GM19438 (cell line): ENCODE measurements around the gene TADA3.

Source experiments
- ATAC-seq: cut with Tn5 transposase; IDR thresholded peaks from one replicate; pipeline ENCODE4 v1.9.1; 2021; ENCODE audit warnings: low read depth; ENCODE audit not compliant: unreplicated experiment

The TADA3 gene, protein sequence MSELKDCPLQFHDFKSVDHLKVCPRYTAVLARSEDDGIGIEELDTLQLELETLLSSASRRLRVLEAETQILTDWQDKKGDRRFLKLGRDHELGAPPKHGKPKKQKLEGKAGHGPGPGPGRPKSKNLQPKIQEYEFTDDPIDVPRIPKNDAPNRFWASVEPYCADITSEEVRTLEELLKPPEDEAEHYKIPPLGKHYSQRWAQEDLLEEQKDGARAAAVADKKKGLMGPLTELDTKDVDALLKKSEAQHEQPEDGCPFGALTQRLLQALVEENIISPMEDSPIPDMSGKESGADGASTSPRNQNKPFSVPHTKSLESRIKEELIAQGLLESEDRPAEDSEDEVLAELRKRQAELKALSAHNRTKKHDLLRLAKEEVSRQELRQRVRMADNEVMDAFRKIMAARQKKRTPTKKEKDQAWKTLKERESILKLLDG

DNA sequence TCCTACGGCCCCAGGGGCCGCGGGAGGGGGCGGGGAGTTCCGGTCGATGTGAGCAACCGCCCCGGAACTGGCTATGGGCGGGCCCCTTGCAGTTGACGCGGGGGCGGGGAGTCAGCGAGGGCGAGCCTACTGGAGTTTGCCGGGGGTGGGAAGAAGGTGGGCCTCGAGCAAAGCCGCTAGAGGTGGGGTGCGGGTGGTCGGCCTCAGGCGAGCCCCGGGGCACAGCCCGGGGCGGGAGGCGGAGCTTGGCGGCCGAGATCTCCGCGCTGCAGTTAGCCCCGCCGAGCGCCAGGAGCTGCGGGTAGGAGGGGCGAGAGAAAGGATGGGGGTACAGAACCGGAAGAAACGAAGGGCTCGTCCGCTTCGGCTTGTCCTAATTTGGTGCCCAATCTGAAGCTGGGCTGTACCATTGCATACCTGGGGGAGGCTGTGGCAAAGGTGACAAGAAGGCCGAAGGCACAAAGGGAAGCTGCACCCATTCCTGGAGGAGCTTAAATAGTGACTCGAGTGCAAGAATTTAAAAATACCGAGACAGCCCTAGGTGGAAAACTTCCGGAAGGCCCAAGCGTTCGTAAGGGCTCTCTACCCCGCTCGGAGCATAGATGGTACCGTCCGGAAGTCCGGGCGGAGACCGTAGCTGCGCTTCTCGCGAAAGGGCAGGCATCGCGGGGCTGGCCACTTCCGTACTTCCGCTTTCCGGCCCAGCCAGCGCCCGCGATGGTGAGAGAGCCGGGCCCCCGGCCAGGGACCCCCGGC lies at the start of gene TADA3, which contains the start of gene ARPC4:
Gene TADA3 (minus strand): TSS at position 69 of the 756 bp plus-strand sequence. CDS start 1,007 bp downstream, outside the sequence.
Gene ARPC4 (plus strand): TSS at position 678 of the 756 bp plus-strand sequence. CDS start 40 bp downstream, at position 718.
- peak; percentile 82 for ATAC-seq

DNA sequence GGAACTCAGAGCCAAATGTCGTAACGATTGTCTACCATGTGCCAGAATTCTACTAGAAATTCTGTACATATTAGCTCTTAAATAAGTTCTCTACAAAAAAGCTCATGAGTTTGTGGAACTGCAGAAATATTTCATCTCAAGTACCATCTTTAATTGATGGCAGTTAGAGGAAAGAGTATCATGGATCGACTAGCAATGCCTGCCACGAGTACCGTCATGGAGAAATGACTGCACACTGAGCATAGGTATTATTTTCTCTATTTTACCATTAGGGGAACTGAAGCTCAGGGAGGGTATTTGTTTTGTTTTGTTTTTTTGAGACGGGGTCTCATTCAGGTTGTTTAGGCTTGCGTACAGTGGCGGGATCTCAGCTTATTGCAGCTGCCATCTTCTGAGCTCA lies 48.7 kb upstream of the TADA3 start:
- no peak for ATAC-seq

DNA sequence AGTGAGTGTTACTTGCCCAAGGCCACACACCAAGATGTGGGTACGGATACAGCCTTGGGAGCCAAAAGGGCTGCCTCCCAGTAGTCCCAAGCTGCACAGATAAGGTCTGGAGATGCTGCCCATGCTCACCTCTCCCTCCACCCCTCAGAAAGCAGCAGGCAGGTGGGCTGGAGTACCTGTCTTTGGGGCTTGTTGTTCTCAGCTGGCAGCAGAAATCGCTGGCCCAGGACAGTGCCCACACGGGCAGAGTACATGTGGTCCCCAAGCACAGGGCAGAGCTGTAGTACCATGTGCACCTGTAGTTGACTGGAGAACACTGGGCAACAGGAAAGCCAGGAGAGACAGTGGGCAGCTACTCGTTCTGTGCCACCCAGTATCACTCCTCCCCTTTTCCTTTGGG lies 46.6 kb upstream of the TADA3 start:
- ATAC-seq = no peak

DNA sequence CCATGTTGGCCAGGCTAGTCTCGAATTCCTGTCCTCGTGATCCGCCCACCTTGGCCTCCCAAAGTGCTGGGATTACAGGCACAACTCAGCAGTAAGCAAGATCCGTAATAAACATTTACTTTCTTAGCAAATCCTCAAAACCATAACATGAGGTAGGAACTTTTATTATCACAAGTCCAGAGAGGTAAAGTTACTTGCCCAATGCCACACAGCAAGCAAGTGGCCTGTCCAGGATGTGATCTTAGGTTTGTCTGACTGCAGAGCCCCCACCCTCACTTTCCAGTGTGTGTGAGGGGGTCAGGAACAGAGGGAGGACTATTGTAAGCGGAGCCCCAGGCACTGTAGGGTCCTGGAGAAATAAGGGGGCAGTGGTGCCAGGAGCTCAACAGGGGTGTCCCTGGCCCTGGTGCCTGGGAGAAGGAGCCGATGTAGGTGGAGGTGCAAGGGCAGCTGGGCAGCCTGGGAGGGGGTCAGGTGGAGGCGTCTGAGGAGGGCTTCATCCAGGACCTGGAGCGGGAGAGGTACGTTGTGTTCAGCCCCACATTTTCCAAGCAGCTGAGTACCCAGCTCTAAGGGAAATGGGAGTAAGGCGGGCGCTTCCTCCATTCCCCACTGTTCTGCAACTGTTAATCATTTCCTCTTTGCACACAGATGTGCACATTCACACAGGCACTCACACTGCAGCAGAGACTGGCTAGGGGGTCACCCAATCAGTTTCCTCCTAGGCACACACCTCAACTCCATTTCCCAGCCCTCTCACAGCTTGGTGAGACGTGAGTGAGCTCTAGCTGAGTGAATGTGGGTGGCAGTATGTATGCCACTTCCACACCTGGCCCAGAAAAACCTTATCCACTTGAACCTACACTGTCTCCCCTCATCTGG lies 45.7 kb upstream of the TADA3 start:
- ATAC-seq = no peak

DNA sequence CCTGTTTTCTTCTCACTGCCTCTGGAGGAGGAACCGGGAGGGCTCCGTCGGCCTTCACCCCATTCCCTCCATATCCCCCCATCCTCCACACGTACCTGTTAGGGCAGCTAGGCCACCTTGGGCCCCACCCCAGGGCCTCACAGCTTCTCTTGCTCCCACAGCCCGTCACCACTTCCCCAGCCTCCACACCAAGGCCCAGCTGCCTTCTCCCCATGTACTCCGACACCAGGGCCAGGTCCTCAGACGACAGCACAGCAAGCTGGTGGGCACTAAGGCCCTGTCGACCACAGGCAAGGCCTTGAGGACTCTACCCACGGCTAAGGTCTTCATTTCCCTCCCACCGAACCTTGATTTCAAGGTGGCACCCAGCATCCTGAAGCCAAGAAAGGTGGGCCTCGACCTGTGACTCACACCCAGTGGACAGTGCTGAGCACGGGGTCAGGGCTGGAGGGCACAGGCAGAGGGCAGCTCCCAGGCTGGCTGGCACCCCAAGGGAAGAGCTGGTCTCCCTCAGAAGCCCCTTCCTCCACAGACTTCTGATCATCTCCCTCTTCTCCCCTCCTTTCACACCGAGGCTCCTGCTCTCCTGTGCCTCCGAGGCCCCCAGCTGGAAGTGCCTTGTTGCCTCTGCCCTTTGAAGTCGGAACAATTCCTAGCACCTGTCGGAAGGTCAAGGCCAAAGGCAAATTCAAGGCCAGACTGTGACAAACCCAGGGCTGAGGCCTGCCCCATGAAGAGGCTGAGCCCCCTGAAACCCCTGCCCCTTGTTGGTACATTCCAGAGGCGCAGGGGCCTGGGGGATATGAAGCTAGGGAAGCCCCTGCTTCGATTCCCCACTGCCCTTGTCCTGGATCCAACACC lies 42.5 kb upstream of the TADA3 start:
- ATAC-seq = no peak

DNA sequence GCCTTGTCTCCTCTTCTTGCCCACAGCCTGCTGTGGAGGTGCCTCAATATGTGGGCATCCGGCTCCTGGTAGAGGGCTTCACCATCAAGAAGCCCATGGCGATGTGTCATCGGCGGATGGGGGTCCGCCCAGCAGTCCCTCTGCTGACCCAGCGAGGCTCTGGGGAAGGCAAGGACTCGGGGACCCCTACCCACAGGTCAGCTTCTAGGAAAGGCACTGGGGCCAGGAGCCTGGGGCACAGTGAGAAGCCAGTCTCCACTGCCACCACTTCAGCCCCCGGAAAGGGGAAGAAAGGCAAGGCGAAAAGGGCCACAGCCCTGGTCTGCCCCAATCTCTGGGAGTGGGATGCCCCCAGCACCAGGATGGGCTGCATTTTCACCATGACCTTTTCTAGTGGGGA lies 40.8 kb upstream of the TADA3 start:
- ATAC-seq = no peak

DNA sequence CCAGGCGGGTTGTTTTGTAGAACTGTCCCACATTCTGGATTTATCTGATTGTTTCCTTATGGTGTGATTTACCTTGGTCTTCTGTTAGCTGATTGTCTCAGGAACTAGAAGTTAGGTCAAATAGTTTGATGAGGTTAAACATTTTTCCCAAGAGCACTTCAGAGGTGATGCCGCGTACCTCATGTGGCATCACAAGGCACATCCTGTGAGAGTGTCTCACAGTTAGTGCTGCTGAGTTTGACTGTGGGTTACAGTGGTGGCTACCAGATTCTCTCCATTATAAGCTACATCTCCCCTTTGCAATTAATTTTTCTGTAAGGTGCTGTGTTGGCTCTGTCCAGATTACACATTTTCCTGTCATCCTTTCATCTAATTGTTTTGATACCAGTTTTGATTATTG lies 39.0 kb upstream of the TADA3 start:
- ATAC-seq = no peak

DNA sequence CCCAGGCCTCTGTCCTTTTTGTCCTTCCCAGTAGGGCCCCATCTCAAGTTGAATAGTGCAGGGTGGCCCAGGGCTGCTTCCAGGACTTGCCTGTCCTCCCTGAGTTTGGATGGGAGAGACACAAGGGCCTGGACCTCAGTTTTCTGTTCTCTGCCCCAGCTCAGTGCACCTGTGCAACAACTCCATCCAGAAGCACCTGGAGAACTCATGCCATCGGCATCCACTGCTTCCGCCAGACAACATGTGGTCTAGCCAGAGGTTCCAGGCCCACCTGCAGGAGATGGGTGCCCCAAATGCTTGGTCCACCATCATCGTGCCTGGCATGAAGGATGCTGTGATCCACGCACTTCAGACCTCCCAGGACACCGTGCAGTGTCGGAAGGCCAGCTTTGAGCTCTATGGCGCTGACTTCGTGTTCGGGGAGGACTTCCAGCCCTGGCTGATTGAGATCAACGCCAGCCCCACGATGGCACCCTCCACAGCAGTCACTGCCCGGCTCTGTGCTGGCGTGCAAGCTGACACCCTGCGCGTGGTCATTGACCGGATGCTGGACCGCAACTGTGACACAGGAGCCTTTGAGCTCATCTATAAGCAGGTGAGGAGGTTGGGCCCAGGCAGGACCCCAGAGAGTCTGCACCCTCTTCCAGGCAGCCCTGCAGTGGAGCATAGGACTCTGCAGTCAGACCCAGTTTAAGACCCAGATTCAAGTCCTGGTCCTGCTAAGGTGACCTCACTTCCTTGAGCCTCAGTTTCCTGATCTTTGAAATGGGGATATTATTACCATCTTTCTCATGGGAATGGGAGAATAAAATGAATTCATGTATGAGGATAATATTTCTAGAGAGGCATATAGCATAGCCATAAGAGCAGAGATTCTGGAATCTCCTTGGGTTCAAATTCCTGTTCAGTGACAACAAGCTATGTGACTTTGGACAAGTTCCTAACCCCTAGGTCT lies 36.8 kb upstream of the TADA3 start:
- ATAC-seq = no peak

DNA sequence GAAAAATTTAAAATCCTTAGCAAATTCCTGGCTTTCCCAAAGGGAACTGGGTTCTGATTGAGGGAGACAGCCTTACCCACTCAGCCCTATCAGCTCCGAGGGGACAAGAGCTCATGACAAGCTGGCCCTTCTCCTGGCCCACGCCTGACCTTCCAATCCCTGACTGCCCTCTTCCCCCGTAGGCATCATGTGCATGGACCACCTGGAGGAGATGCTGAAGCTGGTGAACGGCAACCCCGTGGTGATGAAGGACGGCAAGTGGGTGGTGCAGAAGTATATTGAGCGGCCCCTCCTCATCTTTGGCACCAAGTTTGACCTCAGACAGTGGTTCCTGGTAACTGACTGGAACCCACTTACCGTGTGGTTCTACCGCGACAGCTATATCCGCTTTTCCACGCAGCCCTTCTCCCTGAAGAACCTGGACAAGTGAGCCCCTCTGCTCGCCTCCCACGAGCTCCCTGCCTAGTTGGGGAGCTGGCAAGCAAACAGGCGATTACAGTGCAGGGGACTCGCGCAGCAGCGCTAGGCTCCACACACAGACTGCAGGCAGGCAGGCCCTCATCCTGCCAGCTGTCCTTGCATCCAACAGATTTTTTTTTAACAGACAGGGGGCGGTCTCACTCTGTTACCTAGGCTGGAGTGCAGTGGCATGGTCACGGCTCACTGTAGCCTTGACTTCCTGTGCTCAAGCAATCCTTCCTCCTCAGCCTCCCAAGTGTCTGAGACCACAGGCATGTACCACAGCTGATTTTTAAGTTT lies 34.7 kb upstream of the TADA3 start:
- ATAC-seq = no peak

DNA sequence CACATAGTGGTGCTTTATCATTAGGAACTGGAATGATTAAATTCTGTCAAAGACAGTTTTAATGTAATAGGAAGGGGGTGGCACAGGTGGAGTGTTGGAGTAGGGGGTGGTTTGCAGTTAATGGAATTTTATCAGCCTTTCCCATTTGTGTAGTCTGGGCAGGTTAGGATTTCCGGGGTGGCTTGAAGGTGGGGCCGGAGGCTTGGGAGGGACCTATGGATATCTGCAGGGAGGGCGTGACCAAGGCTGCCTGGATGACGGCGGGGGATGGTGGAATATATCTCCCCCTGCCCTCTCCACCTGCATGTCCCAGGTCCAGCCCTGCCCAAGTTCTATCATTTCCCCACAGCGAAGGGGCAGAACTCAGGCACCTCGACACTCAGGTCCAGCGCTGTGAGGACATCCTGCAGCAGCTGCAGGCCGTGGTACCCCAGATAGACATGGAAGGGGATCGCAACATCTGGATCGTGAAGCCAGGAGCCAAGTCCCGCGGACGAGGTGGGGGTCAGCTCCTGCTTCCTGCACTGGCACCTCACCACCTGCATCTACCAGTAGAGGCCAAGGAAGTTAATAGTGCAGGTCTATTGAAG lies 33.3 kb upstream of the TADA3 start:
- no peak for ATAC-seq

DNA sequence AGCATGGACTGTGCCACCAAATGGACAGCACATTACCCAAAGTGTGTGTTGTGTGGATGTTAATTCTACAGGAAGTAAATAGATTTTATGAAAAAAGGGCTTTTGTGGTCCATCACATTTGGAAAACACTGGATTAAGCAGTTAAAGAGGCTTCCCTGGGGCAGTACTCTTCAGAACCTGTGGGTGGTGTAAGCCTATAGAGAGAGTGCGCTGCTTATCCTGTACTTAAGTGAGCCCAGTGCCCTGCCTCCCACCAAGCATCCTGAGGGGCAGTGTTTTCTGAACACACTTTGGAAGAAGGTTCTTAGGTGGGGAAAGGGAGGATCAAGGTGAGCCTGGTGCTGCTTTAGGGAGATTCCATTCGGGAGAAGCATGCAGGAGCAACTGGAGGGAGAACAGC lies 28.7 kb upstream of the TADA3 start:
- ATAC-seq = no peak

DNA sequence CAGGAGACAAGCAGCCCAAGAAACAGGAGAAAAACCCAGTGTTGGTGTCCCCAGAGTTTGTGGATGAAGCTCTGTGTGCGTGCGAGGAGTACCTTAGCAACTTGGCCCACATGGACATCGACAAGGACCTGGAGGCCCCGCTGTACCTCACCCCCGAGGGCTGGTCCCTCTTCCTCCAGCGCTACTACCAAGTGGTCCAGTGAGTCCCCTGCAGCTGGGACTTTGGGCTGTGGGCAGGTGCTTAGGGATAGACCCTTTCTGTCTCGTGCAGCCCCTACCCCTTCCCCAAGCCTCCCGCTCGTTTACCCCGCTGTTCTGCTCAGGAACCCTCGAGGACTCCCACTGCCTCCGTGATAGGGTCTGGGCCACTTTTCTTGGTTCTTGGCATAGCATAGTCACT lies 28.3 kb upstream of the TADA3 start:
- ATAC-seq = no peak

DNA sequence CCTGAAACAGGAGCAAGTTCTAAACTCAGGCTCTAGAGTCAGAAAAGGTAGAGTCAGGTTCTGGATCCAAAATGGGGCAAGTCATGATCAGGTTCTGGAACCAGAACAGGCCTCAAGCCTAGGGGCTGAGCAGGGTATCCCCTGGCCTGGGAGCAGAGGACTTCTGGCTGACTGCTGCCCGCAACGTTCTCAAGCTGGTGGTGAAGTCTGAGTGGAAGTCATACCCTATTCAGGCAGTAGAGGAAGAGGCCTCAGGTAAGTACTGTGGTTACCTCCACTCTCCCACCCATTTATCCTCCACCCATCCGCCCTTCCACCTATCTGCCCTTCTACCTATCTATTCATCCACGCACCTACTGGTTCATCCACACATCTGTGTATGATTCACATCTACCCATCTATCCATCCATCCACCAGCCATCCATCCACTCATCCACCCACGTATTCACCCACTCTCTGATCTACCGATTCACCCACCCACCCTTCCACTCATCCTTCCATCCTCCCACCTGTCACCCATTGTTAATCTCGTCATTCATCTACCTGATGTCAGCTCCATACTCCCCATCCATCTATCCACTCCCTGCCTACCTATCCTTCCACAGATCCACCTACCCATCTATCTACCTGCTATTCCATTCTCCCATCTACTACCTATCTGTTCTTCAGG lies 26.5 kb upstream of the TADA3 start:
- ATAC-seq = no peak

DNA sequence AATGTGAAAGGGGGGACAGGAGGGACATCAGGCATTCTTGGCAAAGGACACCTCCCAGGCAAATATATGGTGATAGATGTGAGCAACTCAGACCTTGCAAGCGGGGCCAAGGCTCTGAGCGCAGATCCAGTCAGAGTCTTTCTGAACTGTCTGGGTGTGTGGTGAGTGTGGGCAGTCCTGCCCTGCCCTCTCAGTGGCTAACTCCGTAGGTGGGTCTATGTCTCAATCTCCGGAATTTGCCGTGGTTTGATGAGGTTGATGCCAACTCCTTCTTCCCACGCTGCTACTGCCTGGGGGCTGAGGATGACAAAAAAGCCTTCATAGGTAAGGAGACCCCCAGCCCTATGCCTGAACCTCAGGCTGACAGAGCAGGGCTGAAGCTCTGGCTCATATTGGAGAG lies 25.2 kb upstream of the TADA3 start:
- ATAC-seq = no peak

DNA sequence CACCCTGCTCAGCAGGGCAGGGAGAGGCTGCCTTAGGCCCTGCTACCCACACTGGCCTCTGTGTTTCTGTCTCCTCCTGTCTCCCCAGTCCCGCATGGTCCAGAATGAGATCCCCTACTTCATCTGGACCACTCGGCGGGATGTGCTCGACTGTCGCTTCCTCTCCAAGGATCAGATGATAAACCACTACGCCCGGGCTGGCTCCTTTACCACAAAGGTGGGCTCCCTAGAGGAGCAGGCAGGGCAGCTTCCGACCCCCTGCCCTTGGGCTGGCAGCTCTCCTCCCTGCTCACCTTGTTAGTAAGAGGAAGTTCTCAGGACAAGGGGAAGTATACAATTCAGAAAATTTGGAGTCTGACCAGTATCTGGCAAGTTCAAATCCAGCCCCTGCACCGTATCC lies 23.7 kb upstream of the TADA3 start:
- no peak for ATAC-seq

DNA sequence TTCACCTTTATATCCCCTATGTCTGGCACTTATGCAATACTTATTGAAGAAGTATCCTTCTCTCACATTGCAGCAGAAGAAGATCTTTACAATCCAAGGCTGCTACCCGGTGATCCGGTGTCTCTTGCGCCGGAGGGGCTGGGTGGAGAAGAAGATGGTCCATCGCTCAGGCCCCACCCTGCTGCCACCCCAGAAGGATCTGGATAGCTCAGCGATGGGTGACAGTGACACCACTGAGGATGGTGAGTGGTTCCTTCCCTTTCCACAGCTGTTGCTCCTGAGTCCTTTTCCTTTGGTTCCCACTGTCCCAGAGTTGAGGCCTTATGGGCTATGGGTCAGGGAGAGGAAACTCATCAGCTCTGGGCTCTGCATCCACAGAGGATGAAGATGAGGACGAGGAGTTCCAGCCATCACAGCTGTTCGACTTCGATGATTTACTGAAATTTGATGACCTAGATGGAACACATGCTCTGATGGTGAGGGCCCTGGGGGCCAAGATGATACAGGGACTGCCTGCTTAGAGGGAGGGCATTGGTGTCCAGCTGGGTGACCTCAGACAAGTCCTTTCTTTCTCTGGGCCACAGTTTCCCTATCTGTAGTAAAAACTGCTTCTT lies 20.7 kb upstream of the TADA3 start:
- ATAC-seq = no peak

DNA sequence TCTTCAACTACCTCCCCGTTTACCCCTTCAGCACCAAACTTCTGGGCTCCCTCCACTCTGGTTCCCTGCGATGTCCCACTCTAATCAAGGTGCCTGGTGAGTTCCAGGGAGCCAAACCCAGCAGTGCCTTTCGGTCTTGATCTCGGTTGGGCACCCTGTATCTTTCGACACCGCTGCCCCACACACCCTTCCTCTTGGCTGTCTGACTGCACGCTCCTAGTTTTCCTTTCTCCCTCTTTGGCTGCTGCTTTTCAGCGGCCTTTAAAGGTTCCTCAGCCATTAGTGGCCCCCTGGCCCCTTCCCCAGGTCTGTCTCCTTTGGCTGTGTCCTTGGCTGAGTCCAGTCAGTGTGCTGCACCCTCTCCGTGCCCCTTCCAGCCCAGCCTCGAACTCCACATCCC lies 18.6 kb upstream of the TADA3 start:
- ATAC-seq = no peak
